ENCODE measurements around the gene MTRFR. TPM values are rescaled to one million over a fixed set of nuclear protein-coding genes. Genes with fewer than 3 reads are reported as not detected.

The MTRFR gene
- total RNA-seq, 1 experiment from 2014 or later: 14.8 TPM

DNA sequence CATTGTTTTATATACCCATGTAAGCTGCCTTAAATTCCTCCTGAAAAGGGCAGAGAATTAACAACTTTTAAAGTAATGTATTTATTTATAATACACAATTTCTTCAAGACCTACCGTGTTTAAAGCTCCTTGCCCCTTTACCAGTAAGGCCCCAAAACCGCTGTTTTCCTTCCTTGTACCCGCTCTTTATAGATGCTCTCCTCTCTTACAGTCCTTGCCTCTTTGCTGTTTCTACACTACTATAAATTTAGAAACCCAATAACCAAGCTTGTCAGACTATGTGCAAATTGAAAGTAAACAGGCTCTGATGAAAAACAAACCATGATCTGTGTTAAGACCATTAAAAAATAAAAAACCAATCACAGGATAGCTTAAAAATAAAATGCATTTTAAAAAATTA is 4.2 kb upstream of the MTRFR start:
- Histone ChIP-seq H4K8ac (replicated peaks; ENCODE audit: insufficient read length, low read depth, low read length) (no peak overlapping the region), H2BK5ac (ENCODE audit: insufficient read length, low read length) (no peak overlapping the region), H3K4ac (ENCODE audit: low read depth, low read length) (no peak overlapping the region), H3K14ac (ENCODE audit: insufficient read depth, low read length) (no peak overlapping the region), H2BK120ac (ENCODE audit: low read depth, low read length, poor library complexity, severe bottlenecking) (no peak overlapping the region), H3T11ph (ENCODE audit: low read length) (no peak overlapping the region), H2BK20ac (ENCODE audit: low read depth, low read length, poor library complexity, severe bottlenecking) (no peak overlapping the region), H3K4me2 (ENCODE audit: insufficient read depth, insufficient read length, low read length) (no peak overlapping the region), H3K18ac (ENCODE audit: insufficient read length, low read depth, low read length) (no peak overlapping the region), H3K27ac (ENCODE audit: insufficient read length, low read depth, low read length) (no peak overlapping the region), H3K27me3 (ENCODE audit: insufficient read depth, low read length) (no peaks in the 10 kb centered on the region), H2AFZ (ENCODE audit: low read length) (no peak overlapping the region), H3K79me2 (ENCODE audit: insufficient read depth, low read length) (no peaks in the 10 kb centered on the region; the same call in 1 of the 2 replicates), H2BK12ac (ENCODE audit: insufficient read length, low read depth, low read length) (no peak overlapping the region), H3K79me1 (ENCODE audit: insufficient read depth, low read depth, low read length, poor library complexity, severe bottlenecking) (no peaks in the 10 kb centered on the region), H3K23ac (ENCODE audit: insufficient read length, low read depth, low read length) (no peak overlapping the region), H3K9me3 (ENCODE audit: control insufficient read depth, low read depth, low read length) (no peaks in the 10 kb centered on the region), H3K4me1 (ENCODE audit: insufficient read depth, low read length) (no peaks in the 10 kb centered on the region; the same call in 1 of the 2 replicates), H4K20me1 (ENCODE audit: control insufficient read depth, insufficient read depth, insufficient read length) (no peaks in the 10 kb centered on the region), H4K5ac (ENCODE audit: insufficient read length, low read depth, low read length) (no peak overlapping the region), H2AK5ac (ENCODE audit: insufficient read length, low read length) (no peak overlapping the region), H2BK15ac (ENCODE audit: low read depth, low read length) (no peak overlapping the region), H3K23me2 (ENCODE audit: insufficient read length, low read depth, low read length, poor library complexity, severe bottlenecking) (peaks cover 11% of the 10 kb centered on the region), H4K91ac (ENCODE audit: insufficient read length, low read depth, low read length) (no peak overlapping the region), H3K9ac (ENCODE audit: extremely low read depth, insufficient read length, low read length) (no peak overlapping the region), H3K56ac (ENCODE audit: insufficient read length, low read depth, low read length) (no peak overlapping the region)
- H3K4me3 Mint-ChIP-seq: no peak overlapping the region
- no peaks in the 10 kb centered on the region for H3K27me3 Mint-ChIP-seq (ENCODE audit: low read depth)
- no CpG with 5 or more reads among the region's 3 CpGs for WGBS (ENCODE audit: extremely low coverage, insufficient read length, low lambda C conversion rate)
- no peaks in the 10 kb centered on the region; a peak in 1 of 5 replicates for H3K9me3 Mint-ChIP-seq
- H3K36me3 Mint-ChIP-seq (ENCODE audit: insufficient read depth in 1 of 3, low read depth in 3 of 3): peaks cover 0 to 21% (median 19%) of the 10 kb centered on the region in 3 experiments; a peak in 4 of 7 replicates
- DNase-seq: no peak
- H3K4me1 Mint-ChIP-seq: peaks cover 10 to 17% of the 10 kb centered on the region in 2 experiments
- no peak for TF ChIP-seq CTCF (conservative IDR thresholded peaks at IDR 0.05)
- peak overlapping the region in 1 of 3 experiments; percentile 32; a peak in 4 of 7 replicates for H3K27ac Mint-ChIP-seq
